HUDEP-2 (cell line): ENCODE data around the gene NUBP2.
A peak's percentile ranks its signal among the peaks of the same experiment; 100 is the strongest.

ENCODE experiments used
- DNase-seq, 76 experiments: peaks; one replicate each; lab custom pipeline; 2025; ENCODE audit not compliant: unreplicated experiment in 76 of 76; lab: John Stamatoyannopoulos, UW

The NUBP2 gene

DNA sequence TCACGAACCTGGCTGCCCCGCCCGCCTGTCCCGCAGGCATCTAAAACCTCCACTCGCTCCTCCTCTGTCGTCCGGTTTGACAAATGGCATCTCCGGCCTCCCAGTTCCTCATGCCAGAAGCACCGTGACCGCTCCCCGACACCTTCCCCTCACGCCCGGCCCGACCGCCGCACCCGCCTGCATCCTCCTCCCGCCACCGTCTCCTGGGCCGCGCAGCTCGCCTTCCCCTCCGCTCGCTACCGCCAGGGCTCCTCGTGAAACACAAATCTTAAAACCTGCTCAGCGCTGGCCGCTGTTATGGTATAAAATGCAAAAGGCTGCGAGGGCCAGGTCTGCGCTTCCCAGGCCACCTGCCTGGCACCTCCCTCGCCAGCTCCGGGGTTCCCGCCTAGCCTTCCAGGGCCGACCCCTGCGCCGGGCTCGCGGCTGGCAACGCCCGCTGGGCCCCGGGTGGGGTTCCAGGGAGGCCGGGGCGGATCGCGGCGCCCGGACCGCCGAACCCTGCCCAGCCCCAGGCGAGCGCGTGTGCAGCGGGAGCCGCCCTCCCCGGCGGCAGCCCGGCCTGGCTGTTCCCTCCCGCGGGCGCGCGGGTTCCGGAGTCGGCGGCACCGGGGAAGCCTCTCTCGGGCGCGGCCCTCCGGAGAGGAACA is 877 bp upstream of the NUBP2 start:
- peak in 9 of 76 experiments; percentile 19 to 62 (median 42) for DNase-seq

DNA sequence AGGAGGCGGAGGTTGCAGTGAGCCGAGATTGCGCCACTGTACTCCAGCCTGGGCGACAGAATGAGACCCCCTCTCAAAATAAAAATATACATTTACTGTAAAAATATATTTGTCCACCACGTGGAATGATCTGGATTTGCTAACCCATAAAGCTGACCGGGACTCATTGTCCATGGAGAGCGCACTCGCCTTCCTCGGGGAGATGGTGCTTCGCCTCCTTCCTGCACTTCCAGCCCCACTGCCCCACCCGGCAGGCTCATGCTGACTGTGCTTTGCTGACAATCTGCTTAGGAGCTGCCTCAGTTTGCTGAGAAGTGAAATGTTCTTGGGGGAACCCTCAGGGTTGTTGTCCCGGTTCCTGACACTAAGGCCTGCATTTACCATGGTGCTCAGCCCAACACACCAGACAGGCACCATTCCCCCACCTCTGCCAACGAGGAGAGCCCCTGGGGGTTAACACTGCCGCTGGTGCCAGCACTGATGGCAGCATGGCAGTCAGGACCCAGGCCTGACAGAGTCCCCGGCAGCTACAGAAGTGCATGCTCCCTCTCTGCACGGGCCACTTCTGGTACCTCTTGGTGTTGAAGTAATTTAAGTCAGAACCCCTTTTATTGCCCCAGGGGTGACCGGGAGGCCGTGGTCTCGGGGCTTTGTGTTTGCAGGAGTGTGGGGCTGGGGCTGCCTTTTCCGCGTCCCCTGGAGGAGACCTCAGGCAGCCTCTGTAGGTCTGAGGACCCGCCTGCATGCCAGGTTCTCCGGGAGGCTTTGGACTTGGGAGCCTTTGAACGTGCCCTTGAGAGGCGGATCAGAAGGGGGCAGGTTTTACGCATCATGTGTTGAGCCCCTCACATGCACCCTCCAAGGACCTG is 2.5 kb downstream of the NUBP2 start:
- no peak for DNase-seq

DNA sequence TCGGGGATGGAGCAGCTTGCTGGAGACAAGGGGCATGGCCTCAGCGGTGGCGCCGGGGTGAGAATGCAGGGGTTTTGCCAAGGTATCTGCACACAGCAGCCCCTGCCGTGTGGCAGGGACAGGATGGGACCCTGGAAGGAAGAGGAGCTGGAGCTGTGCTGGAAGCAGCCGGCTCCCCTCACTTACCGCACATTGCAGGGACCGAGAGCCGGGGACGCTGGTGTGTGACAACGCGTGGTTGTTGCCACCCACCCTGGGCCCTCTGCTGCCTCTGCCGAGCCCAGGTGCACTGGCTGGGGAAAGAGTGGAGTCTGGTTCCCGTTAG is 3.0 kb downstream of the NUBP2 start:
- no peak for DNase-seq

DNA sequence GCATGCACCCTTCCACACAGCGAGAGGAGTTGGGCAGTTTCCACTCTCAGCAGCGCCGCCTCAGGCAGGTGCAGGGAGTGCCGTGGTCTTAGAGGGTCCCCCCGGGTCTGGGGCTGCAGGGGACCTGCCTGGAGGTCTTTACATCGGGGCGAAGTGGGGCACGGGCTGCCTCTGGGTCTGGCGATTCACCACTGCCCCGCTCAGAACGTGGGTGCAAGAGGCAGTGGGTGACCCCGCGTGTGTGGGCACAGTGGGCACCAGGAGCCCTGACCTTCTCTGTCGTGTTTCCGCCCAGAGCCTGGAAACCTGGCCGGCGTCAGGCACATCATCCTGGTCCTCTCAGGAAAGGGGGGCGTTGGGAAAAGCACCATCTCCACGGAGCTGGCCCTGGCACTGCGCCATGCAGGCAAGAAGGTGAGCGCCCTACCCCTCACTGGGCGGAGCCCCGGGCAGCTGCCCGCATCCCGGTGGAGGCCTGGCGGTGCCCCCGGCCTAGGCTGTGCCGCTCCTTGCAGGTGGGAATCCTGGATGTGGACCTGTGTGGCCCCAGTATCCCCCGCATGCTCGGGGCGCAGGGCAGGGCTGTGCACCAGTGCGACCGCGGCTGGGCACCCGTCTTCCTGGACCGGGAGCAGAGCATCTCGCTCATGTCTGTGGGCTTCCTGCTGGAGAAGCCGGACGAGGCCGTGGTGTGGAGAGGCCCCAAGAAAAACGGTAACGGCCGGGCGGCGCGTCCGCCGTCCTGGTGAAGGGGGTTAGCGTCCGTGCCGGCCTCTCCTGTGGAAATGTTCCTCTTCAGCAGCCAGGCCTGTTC is 3.7 kb downstream of the NUBP2 start:
- no peak for DNase-seq

GRCh38 chr16:1787056-1787321 is 4.2 kb downstream of the NUBP2 start:
- DNase-seq, result no peak

DNA sequence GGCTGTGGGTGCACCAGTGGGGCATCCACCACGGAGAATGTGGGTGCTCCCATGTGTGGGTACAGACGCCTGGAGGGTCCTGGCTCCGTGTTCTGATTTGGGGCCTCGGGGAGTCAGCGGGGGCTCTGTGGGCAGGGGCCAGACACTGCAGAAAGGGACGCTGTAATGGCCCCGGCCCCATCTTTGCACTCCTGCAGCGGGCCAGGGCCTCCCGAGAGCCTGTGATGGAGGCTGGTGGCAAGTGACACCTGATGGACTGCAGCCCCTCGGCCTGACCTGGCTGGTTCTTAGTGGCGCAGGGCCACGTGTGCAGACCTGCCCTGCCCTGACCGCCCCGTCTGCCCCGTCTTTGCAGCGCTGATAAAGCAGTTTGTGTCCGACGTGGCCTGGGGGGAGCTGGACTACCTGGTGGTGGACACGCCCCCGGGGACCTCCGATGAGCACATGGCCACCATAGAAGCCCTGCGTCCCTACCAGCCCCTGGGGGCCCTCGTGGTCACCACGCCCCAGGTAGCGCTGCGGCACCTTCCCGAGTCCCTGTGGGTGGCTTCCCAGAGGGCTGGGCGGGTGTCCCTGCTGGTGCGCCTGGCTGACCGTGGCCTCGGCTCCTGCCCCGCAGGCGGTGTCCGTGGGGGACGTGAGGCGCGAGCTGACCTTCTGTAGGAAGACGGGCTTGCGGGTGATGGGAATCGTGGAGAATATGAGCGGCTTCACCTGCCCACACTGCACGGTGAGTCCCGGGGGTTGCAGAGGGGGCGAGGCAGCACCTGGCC is 4.7 kb downstream of the NUBP2 start:
- no peak for DNase-seq

DNA sequence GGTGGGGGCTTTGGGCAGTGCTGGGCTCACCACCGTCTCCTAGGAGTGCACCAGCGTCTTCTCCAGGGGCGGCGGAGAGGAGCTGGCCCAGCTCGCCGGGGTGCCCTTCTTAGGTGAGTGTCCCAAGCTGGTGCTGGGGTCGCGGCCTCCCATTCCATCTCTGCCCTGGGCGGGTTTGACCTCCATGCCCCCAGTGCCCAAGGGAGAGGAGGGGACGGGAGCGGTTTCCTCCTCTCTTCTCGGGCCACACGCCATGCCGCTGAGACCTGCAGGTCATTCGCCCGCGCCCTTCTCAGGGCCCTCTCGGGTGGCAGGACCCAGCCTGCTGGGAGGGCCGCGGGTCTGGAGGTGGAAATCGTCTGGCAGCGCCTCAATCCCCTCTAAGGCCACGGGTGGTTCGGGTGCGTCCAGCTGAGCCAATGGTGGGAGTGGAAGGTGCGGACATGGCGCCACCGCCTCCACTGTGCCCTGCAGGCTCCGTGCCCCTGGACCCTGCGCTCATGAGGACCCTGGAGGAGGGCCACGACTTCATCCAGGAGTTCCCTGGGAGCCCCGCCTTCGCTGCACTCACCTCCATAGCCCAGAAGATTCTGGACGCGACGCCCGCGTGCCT is 5.4 kb downstream of the NUBP2 start:
- DNase-seq, result no peak

GRCh38 chr16:1788708-1789100 is 5.9 kb downstream of the NUBP2 start:
- no peak for DNase-seq

DNA sequence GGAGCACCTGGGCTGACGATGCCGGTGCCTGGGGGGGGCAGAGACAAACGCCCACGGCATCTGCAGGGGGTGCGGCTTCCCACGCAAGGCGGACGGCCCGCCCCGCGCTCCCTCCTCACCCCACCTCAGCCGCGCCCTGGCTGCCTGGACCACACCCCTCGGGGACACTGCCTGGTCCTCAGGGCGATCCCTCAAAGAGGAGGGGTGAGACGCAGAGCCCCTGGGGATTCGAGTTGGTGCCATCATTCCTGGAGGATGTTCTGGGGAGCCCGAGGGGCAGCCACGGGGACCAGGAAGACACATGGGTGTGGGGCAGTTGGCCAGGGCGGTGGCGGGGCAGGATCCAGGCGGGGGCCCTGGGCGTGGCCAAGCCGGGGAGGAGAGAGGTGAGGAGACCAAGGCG is 6.9 kb downstream of the NUBP2 start:
- DNase-seq, result peak in 2 of 76 experiments; percentile 4 to 9

GRCh38 chr16:1790261-1790610 is 7.5 kb downstream of the NUBP2 start:
- no peak for DNase-seq

- DNase-seq, result no peak
Observed at GRCh38 chr16:1790611-1791255, 8.0 kb downstream of the NUBP2 start.

- no peak for DNase-seq
Observed at GRCh38 chr16:1791256-1791942, 8.6 kb downstream of the NUBP2 start.

GRCh38 chr16:1791943-1792812 is 9.4 kb downstream of the NUBP2 start:
- DNase-seq, result no peak

DNA sequence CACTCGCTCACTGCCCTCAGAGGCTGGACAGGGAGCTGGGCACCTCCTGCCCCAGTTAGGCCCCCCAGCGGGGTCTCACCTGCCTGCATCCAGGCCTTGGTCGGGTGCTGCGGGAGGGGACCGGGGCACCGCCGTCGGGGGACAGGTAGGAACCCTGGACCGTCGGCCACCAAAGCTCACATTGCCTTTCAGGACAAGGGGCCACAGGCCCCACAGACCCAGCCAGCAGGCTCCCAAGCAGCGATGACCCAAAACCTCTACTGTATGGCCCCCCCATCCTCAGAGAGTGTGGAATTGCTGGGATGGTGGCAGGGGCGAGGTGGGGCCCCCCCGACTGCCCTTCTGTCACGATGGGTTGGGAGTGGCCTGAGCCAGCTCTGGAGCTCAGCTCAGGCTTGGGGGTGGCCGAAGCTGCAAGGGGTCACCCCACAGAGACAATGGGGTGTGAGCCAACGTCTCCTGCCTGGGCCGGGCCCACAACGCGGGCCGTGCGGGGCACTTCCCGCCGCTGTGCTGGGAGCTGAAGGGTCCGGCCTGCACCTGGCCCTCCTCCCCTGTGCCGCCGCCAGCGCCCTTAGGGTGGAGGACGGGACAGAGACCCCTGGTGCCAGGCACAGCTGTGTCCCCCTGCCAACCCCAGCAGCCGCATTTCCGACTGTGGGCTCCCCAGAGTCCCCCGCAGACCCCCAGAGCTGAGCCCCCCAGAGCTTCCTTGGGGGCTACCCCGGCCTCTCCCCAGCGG is 10.2 kb downstream of the NUBP2 start:
- no peak for DNase-seq

GRCh38 chr16:1793578-1794220 is 10.9 kb downstream of the NUBP2 start, which contains the start of gene IGFALS:
IGFALS (minus strand) TSS chr16:1793705; CDS start chr16:1793652, 53 bp downstream.
- no peak for DNase-seq

GRCh38 chr16:1794221-1794871 is 11.6 kb downstream of the NUBP2 start:
- no peak for DNase-seq
